GM19193 (cell line): ENCODE results near the gene DENND2A.
A peak's percentile ranks its signal among the peaks of the same experiment; 100 is the strongest.

Source experiments
- POLR2A ChIP-seq: IDR thresholded peaks from 4 replicates; pipeline ENCODE4 v1.6.1; 2011; ENCODE audit not compliant: insufficient read depth, insufficient read length; ENCODE audit errors: extremely low read depth

The DENND2A gene

GRCh38 chr7:140495514-140496097, 145.0 kb downstream of the DENND2A start:
- TF ChIP-seq POLR2A: no peak

DNA sequence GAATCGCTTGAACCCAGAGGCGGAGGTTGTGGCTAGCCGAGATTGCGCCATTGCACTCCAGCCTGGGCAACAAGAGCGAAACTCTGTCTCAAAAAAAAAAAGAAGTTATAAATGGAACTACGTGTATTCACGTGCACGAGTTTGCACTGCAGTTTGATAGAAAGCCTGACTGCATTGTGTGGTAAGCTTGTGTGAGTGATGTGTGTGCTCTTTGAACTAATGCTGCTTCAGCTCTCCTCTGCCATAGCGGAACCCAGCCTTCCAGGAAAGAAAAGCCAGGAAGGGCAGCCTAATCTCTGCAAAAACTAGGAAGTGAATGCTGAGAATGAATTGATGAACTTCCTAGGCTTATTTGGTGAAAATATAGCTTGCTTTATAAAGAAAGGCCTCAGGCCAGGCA, 145.7 kb downstream of the DENND2A start:
- TF ChIP-seq POLR2A: no peak

DNA sequence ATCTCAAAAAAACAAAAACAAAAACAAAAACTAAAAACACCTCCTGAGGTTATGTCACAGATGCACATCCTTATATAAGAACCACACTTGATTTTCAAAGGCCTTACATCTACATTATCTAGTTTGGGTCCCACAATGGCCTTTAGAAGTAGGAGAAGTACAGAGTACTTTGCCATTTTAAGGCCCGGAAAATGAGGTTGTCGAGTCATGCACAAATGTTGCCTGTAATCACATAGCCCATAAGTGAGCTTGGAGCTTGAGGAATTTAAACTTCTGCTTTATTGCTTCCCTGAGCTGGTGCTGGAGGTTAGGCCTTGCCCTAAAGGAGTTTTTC, 151.6 kb downstream of the DENND2A start:
- TF ChIP-seq POLR2A: no peak

GRCh38 chr7:140485500-140486265, 154.9 kb downstream of the DENND2A start:
- TF ChIP-seq POLR2A: no peak

GRCh38 chr7:140484951-140485499, 155.6 kb downstream of the DENND2A start:
- TF ChIP-seq POLR2A: no peak

GRCh38 chr7:140484479-140484878, 156.1 kb downstream of the DENND2A start:
- TF ChIP-seq POLR2A: no peak

GRCh38 chr7:140479739-140480084, 160.9 kb downstream of the DENND2A start:
- TF ChIP-seq POLR2A: no peak

- TF ChIP-seq POLR2A: peak; percentile 69
These were observed 161.4 kb downstream of the DENND2A start, which contains the start of gene MKRN1 for GRCh38 chr7:140479062-140479738. Gene MKRN1 (minus strand): TSS chr7:140479505. CDS start chr7:140479344, 161 bp downstream.

- no peak for TF ChIP-seq POLR2A
These were observed 162.2 kb downstream of the DENND2A start for GRCh38 chr7:140478246-140479061.

DNA sequence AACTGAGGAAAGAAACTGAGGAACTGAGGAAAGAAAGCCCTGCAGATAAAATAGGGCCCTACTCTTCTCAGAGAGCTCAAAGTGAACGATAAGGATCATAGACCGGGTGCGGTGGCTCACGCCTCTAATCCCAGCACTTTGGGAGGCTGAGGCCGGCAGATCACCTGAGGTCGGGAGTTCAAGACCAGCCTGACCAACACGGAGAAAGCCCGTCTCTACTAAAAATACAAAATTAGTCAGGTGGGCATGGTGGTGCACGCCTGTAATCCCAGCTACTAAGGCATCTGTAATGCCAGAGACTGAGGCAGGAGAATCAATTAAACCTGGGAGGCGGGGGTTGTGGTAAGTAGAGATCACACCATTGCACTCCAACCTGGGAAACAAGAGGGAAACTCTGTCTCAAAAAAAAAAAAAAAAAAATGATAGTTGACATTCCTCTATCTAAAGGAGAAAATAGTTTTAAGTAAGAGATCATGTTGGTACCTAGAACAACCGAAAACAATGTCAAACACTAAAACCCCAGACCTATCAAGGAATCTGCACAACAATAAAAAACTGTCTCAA, 163.8 kb downstream of the DENND2A start:
- no peak for TF ChIP-seq POLR2A

- TF ChIP-seq POLR2A: no peak
These were observed 164.8 kb downstream of the DENND2A start for GRCh38 chr7:140475747-140476333.
